ENCODE data around the gene NUDT16L1. TPM values are rescaled to one million over a fixed set of nuclear protein-coding genes. Genes with fewer than 3 reads are reported as not detected.

Gene NUDT16L1
- total and polyA plus RNA-seq, 2 of the 4 experiments (the other 2 are of a cell fraction): 22.9 to 44.3 TPM

DNA sequence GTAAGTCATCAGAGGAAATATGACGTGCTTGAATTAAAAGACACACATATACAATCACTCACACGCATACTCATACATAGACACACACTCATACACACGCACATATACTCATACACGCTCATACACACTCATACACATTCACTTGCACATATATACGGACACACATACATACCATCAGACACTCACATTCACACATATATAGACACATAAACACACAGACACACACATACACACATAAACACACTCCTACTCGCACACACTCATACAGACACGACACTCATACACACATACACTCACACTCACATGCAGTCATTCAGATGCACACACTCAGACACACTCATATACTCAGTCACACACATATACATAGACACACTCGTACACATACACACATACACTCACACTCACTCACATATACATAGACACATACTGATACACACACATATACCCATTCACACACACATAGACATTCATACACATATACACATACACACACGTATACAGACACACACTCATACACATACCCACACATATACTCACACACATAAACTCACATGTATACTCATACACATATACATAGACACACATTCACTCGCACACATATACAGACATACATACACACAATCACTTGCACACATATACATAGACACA is 24.9 kb upstream of the NUDT16L1 start:
- Histone ChIP-seq H3K56ac (ENCODE audit: extremely low read depth, insufficient read depth, low read length) (no peak overlapping the region), H3K18ac (ENCODE audit: low read depth, low read length) (no peak overlapping the region), H3K9me1 (ENCODE audit: insufficient read depth, low read length) (peaks cover 2% of the 10 kb centered on the region; the same call in 1 of the 2 replicates), H3K79me1 (ENCODE audit: low read depth in 1 of 2, low read length in 2 of 2) (peaks cover 6 to 16% of the 10 kb centered on the region in 2 experiments; a peak in 3 of 4 replicates), H4K5ac (ENCODE audit: low read depth, low read length) (no peak overlapping the region), H3K4me3 (ENCODE audit: insufficient read depth, low read depth, low read length) (no peak overlapping the region), H4K20me1 (ENCODE audit: insufficient read depth, low read length) (peaks cover 8% of the 10 kb centered on the region; the same call in 1 of the 2 replicates), H3K9me3 (ENCODE audit: control insufficient read depth, insufficient read depth, low read length) (no peaks in the 10 kb centered on the region), H2AK5ac (ENCODE audit: low read depth, low read length) (no peak overlapping the region), H4K91ac (ENCODE audit: insufficient read depth, low read depth, low read length) (no peak overlapping the region), H3K9ac (ENCODE audit: low read depth, low read length) (no peak overlapping the region), H3K27ac (ENCODE audit: insufficient read depth, low read length) (no peak overlapping the region), H2BK120ac (ENCODE audit: low read depth, low read length) (no peak overlapping the region), H3K4me2 (ENCODE audit: low read depth, low read length) (no peak overlapping the region), H2BK5ac (ENCODE audit: low read depth, low read length, poor library complexity, severe bottlenecking) (peak overlapping the region; percentile 52), H2AFZ (replicated peaks; ENCODE audit: low read length, poor library complexity) (no peak overlapping the region), H3K4me1 (ENCODE audit: control insufficient read depth, insufficient read depth, low read length) (no peaks in the 10 kb centered on the region), H3K14ac (replicated peaks; ENCODE audit: low read depth, low read length) (no peak overlapping the region), H3K27me3 (ENCODE audit: control insufficient read depth, insufficient read depth, low read length) (no peaks in the 10 kb centered on the region), H3K23ac (ENCODE audit: low read depth, low read length) (no peak overlapping the region), H2BK15ac (ENCODE audit: low read depth, low read length) (no peak overlapping the region), H2AK9ac (replicated peaks; ENCODE audit: low read depth, low read length, poor library complexity) (no peak overlapping the region), H3K4ac (ENCODE audit: low read depth, low read length) (no peak overlapping the region), H3K36me3 (ENCODE audit: control insufficient read depth, insufficient read depth, low read length) (peaks cover 67% of the 10 kb centered on the region), H2BK20ac (ENCODE audit: low read depth, low read length) (no peak overlapping the region), H4K8ac (ENCODE audit: low read depth in 2 of 2, low read length in 2 of 2) (no peak overlapping the region)
- 98 to 100% methylated on average over 4 to 10 of the region's 10 CpGs for WGBS, 2 experiments (ENCODE audit: extremely low coverage in 2 of 2, insufficient read length in 1 of 2)
- ChIA-PET CTCF (no interaction called here), POLR2A (ENCODE audit: unreplicated experiment) (no interaction called here)
- TSS peak; percentile 70 for BruUV-seq (replicated peaks)
- DNase-seq: no peak
- in situ Hi-C loops (cut with MboI; ENCODE audit: low sequenced_read_pairs): no loop called here
- no peak for ATAC-seq (ENCODE audit: low read depth)
- dilution Hi-C loops (cut with HindIII; ENCODE audit: low sequenced_read_pairs, unreplicated experiment): no loop called here
- TF ChIP-seq BHLHE40 (IDR thresholded peaks at IDR 0.05; ENCODE audit: low read depth, low read length) (no peak), MAZ (IDR thresholded peaks at IDR 0.05; ENCODE audit: borderline replicate concordance, low read depth, low read length) (no peak), NFE2L2 (IDR thresholded peaks at IDR 0.05; ENCODE audit: low read depth, low read length) (no peak), FOS (IDR thresholded peaks at IDR 0.05; ENCODE audit: low read depth, low read length) (no peak), RAD21 (IDR thresholded peaks at IDR 0.05; ENCODE audit: low read length) (no peak)
- intact Hi-C loops (cut with micrococcal nuclease): no loop called here
